Mesodermal cell (in vitro differentiated cells): ENCODE data around the gene P2RY6.

Experiments used
- H3K27ac ChIP-seq: 2 replicates; pipeline ENCODE4 v1.7.0; 2013; ENCODE audit warnings: mild to moderate bottlenecking, low read depth, low read length, moderate library complexity; ENCODE audit not compliant: severe bottlenecking
- H3K36me3 ChIP-seq: 2 replicates; pipeline ENCODE4 v1.7.1; 2013; ENCODE audit warnings: mild to moderate bottlenecking, low read length, moderate library complexity; ENCODE audit not compliant: control insufficient read depth, insufficient read depth
- H3K4me1 ChIP-seq: one replicate; pipeline ENCODE4 v1.7.1; 2013; ENCODE audit warnings: mild to moderate bottlenecking, low read length; ENCODE audit not compliant: insufficient read depth, control insufficient read depth, poor library complexity, severe bottlenecking
- H3K4me3 ChIP-seq: 2 replicates; pipeline ENCODE4 v1.7.0; 2013; ENCODE audit warnings: low read length, control low read depth, mild to moderate bottlenecking; ENCODE audit not compliant: insufficient read depth, poor library complexity, severe bottlenecking; ENCODE audit errors: extremely low read depth
- H3K9me3 ChIP-seq: 2 replicates; pipeline ENCODE4 v1.7.1; 2013; ENCODE audit warnings: mild to moderate bottlenecking, low read length, moderate library complexity; ENCODE audit not compliant: control insufficient read depth
- WGBS, 2 experiments: methylation state at CpG; one replicate each; pipeline ENCODE4 v1.1.5; 2013; ENCODE audit warnings: missing lambda C conversion rate in 2 of 2; ENCODE audit not compliant: insufficient coverage in 2 of 2; 5-methylcytosine and 5-hydroxymethylcytosine counted together

The P2RY6 gene

GRCh38 chr11:73343076-73343873 lies 71.1 kb downstream of the P2RY6 start:
- Histone ChIP-seq H3K27ac (no peak overlapping the region), H3K4me3 (no peak overlapping the region), H3K4me1 (peaks cover 10% of the 10 kb centered on the region), H3K9me3 (no peaks in the 10 kb centered on the region), H3K36me3 (peaks cover 40% of the 10 kb centered on the region)
- WGBS, 2 experiments = 37 to 52% methylated on average over 27 to 37 of the region's 40 CpGs

- Histone ChIP-seq H3K4me1 (peaks cover 10% of the 10 kb centered on the region), H3K4me3 (no peak overlapping the region), H3K9me3 (no peaks in the 10 kb centered on the region), H3K27ac (no peak overlapping the region), H3K36me3 (peaks cover 44% of the 10 kb centered on the region)
- 93 to 99% methylated on average over 12 to 16 of the region's 20 CpGs for WGBS, 2 experiments
Observed at GRCh38 chr11:73344191-73344607, 72.1 kb downstream of the P2RY6 start.

GRCh38 chr11:73345481-73346160 lies 73.5 kb downstream of the P2RY6 start:
- 94 to 95% methylated on average over 4 of the region's 5 CpGs for WGBS, 2 experiments
- no peak overlapping the region for H3K27ac ChIP-seq
- no peaks in the 10 kb centered on the region for H3K9me3 ChIP-seq
- no peak overlapping the region for H3K4me3 ChIP-seq
- peaks cover 45% of the 10 kb centered on the region for H3K36me3 ChIP-seq
- peaks cover 10% of the 10 kb centered on the region for H3K4me1 ChIP-seq

- WGBS, 2 experiments = 85 to 93% methylated on average over 6 to 9 of the region's 10 CpGs
- H3K27ac ChIP-seq = no peak overlapping the region
- H3K36me3 ChIP-seq = peaks cover 42% of the 10 kb centered on the region
- peaks cover 10% of the 10 kb centered on the region for H3K4me1 ChIP-seq
- H3K9me3 ChIP-seq = no peaks in the 10 kb centered on the region
- no peak overlapping the region for H3K4me3 ChIP-seq
Observed at GRCh38 chr11:73346186-73346935, 74.2 kb downstream of the P2RY6 start.

GRCh38 chr11:73347067-73347466 lies 74.9 kb downstream of the P2RY6 start:
- peaks cover 36% of the 10 kb centered on the region for H3K36me3 ChIP-seq
- H3K9me3 ChIP-seq = no peaks in the 10 kb centered on the region
- H3K27ac ChIP-seq = no peak overlapping the region
- 91 to 92% methylated on average over 8 to 12 of the region's 12 CpGs for WGBS, 2 experiments
- peaks cover 6% of the 10 kb centered on the region for H3K4me1 ChIP-seq
- no peak overlapping the region for H3K4me3 ChIP-seq
